Measurements from ENCODE around the gene SMCO3. TPM values are rescaled to one million over a fixed set of nuclear protein-coding genes. Genes with fewer than 3 reads are reported as not detected.

SMCO3 gene
- total RNA-seq, 1 experiment from 2014 or later: not detected

GRCh38 chr12:14853961-14854360 lies 40.0 kb upstream of the SMCO3 start:
- Mint-ChIP-seq H3K9me3 (peaks cover 22% of the 10 kb centered on the region), H3K4me1 (peaks cover 22% of the 10 kb centered on the region), H3K27me3 (ENCODE audit: low read depth) (peaks cover 10% of the 10 kb centered on the region), H3K36me3 (peaks cover 8% of the 10 kb centered on the region; the same call in 1 of the 2 replicates), H3K27ac (no peak overlapping the region), H3K4me3 (no peak overlapping the region)
- ChIA-PET POLR2A (interaction anchor here (1.1 kb wide), 1 partner anchor 20 kb away, joined by 3 read pairs; no protein-coding TSS in a partner anchor), CTCF (interaction anchor here (0.9 to 2.0 kb wide), 5 partner anchors 8 to 367 kb away, joined by 3 to 6 read pairs (median 4); partner anchors contain the start of gene RERG)
- DNase-seq (ENCODE audit: low spot score) (no peak), ATAC-seq (peak; percentile 58)
- no peak for TF ChIP-seq NFYB (CRISPR knock-in tag; conservative IDR thresholded peaks at IDR 0.05; ENCODE audit: low read depth)
- TF ChIP-seq ZNF416 (CRISPR knock-in tag; IDR thresholded peaks at IDR 0.05): no peak
- TF ChIP-seq ZNF317 (CRISPR knock-in tag; IDR thresholded peaks at IDR 0.05; ENCODE audit: borderline replicate concordance, low read depth): no peak
- TF ChIP-seq RORB (CRISPR knock-in tag; IDR thresholded peaks at IDR 0.05): no peak
- TF ChIP-seq, protein P1, sequence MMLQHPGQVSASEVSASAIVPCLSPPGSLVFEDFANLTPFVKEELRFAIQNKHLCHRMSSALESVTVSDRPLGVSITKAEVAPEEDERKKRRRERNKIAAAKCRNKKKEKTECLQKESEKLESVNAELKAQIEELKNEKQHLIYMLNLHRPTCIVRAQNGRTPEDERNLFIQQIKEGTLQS (CRISPR knock-in tag; conservative IDR thresholded peaks at IDR 0.05): no peak
- TF ChIP-seq PRRX2 (CRISPR knock-in tag; IDR thresholded peaks at IDR 0.05): no peak
- TF ChIP-seq KAT7 (CRISPR knock-in tag; IDR thresholded peaks at IDR 0.05; ENCODE audit: borderline replicate concordance): no peak
- TF ChIP-seq, protein P2, sequence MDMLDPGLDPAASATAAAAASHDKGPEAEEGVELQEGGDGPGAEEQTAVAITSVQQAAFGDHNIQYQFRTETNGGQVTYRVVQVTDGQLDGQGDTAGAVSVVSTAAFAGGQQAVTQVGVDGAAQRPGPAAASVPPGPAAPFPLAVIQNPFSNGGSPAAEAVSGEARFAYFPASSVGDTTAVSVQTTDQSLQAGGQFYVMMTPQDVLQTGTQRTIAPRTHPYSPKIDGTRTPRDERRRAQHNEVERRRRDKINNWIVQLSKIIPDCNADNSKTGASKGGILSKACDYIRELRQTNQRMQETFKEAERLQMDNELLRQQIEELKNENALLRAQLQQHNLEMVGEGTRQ (CRISPR knock-in tag; IDR thresholded peaks at IDR 0.05): no peak
- TF ChIP-seq JUN (CRISPR knock-in tag; IDR thresholded peaks at IDR 0.05): no peak
- no peak for TF ChIP-seq ARID4B (CRISPR knock-in tag; IDR thresholded peaks at IDR 0.05; ENCODE audit: borderline replicate concordance)
- TF ChIP-seq NFE2L1 (CRISPR knock-in tag; IDR thresholded peaks at IDR 0.05): no peak
- TF ChIP-seq ZNF532 (CRISPR knock-in tag; IDR thresholded peaks at IDR 0.05; ENCODE audit: borderline replicate concordance): no peak
- TF ChIP-seq JAZF1 (CRISPR knock-in tag; IDR thresholded peaks at IDR 0.05): no peak
- no peak for TF ChIP-seq ELF4 (CRISPR knock-in tag; IDR thresholded peaks at IDR 0.05; ENCODE audit: low read depth)
- TF ChIP-seq, protein P3, sequence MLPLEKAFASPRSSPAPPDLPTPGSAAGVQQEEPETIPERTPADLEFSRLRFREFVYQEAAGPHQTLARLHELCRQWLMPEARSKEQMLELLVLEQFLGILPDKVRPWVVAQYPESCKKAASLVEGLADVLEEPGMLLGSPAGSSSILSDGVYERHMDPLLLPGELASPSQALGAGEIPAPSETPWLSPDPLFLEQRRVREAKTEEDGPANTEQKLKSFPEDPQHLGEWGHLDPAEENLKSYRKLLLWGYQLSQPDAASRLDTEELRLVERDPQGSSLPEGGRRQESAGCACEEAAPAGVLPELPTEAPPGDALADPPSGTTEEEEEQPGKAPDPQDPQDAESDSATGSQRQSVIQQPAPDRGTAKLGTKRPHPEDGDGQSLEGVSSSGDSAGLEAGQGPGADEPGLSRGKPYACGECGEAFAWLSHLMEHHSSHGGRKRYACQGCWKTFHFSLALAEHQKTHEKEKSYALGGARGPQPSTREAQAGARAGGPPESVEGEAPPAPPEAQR (CRISPR knock-in tag; IDR thresholded peaks at IDR 0.05): no peak

Data from WTC11 (cell line).